G401.6 (cell line): ENCODE results near the gene CABS1.

ENCODE experiments used
- FAIRE-seq: peaks from 2 replicates; lab custom pipeline; 2012; peaks lifted over from hg19 to GRCh38; lab: Jason Lieb, UNC

The CABS1 gene

GRCh38 chr4:70334681-70335080, at the start of gene CABS1:
TSS of gene CABS1 (plus strand) at chr4:70334981. CDS start at chr4:70335040, 59 bp downstream.
- no peak for FAIRE-seq

DNA sequence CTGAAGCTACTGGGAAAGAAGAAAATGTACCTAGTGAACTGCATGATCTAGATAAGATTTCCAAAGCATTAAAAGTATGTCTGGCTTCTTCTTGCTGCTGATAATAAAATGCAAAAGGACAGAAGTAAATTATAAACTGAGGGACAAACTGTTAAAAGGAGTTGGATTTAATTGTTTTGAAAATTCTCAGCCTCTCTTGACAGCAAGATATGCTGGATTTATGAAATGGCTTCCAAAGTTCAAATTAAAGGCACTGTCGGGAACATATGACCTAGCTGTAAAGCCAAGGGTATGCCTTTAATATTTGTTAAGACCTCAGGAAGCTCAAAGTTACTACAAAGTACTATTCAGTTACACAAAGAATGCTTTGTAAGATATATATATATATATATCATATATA, 46.1 kb upstream of the CABS1 start:
- FAIRE-seq, result no peak

DNA sequence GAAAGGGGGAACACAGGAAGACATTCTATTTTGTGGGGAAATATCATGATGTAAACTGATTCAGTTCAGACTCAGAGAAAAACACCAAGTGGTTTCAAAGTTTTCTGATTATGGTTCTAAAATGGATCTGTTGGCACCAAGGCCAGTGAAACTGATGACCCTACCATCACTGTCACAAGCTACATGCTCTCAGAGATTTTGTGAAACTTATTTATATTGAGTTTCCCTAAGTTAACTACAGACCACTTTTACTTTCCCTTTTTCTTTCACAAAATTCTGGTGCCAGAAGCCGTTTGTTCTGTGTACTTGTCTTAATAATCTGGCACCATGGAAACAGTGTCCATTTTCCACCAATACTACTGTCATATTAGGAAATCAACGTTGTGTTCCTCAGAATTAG, 43.4 kb upstream of the CABS1 start:
- FAIRE-seq, result no peak

GRCh38 chr4:70297576-70297975, 37.2 kb upstream of the CABS1 start:
- FAIRE-seq, result no peak

DNA sequence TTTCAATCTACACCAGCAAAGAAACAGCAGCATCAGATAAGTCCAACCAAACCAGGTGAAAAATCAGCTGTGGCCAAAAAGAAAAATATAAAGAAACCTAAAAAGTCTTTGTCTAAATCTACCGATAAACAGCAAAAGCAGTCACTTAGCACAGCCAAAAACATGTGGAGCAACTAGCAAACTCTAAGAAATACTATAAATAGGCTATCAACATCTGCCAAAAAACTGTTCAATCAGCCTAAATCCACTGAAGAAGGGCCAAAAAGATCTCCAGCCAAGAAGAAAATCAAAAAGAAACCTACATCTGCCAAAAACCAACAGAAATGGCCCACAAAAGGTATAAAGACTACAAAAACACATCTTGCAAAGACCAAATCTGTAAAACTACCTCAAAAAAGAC, 36.7 kb upstream of the CABS1 start:
- FAIRE-seq, result no peak

GRCh38 chr4:70299643-70300042, 35.1 kb upstream of the CABS1 start:
- no peak for FAIRE-seq

DNA sequence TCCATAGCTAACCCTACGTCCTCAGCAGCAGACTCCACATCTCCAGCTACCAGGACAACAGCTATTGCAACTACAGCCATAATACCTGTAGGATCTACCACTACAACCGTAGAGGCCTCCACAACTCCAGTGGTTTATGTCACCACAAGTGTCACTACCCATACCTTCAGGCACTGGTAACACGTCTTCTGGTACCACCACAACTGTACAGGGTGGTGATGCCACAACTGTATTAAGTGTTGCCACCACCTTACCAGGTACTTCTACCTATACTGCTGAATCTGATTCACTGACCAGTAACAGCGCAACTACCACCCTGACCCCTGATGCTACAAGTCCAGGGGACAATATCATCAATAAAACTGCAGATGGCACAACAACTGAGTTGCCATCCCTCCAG, 34.6 kb upstream of the CABS1 start:
- FAIRE-seq, result no peak

GRCh38 chr4:70303090-70303489, 31.7 kb upstream of the CABS1 start:
- no peak for FAIRE-seq

DNA sequence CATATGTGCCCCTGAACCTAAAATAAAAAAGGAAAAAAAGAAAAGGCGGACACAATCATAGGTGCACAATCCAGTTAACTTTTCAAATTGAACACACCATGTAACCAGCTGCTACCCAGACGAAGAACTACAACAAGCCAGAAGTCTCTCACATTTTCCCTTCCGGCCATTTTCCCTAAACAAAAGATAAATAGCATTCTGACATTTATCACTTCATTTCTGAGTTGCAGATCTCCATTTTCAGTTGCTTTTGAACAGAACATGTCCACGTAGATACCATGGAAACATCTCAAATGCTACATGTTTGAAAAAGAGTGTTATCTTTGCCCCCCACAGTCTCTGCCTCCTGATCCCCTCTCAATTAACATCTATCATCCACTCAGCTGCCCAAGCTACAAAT, 29.2 kb upstream of the CABS1 start:
- no peak for FAIRE-seq

DNA sequence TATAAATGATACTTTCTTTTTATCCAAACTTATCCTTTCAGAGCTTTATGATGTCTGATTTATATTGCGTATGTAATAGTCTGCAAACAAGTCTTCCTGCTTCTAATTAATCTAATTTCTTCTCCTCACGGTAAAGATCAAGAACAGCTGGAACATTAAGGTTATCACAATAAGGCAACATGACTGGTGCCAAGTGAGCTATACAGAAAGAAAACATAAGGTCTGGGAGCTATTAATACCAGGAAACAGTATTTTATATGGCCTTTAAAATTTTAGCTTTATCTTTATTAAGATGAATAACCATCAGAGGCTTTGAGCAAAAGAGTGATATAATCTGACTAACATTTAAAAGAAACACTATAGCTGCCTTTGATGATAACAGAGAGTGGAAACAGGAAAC, 28.7 kb upstream of the CABS1 start:
- FAIRE-seq, result no peak

GRCh38 chr4:70313736-70314135, 21.0 kb upstream of the CABS1 start:
- FAIRE-seq, result no peak

DNA sequence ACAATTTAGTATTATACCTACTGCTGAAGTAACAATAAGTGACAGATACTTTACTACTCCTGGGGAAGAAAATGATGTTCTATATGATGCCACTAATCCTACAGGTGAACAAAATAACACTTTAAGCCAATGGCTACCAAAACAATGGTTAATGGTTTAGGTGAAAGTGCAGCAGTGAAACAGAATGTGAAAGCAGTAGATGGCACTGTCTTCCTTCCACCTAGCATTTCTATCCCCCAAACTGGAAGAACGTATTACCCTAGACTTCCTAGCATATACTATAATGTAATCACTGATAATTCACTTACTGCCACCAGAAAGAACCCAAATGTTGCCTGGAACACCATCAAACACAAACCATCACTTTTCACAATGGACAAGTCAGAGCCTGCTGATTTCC, 18.9 kb upstream of the CABS1 start:
- FAIRE-seq, result no peak

- FAIRE-seq, result no peak
Observed at GRCh38 chr4:70326052-70326451, 8.7 kb upstream of the CABS1 start.

- FAIRE-seq, result no peak
Observed at GRCh38 chr4:70336043-70336442, 1.3 kb downstream of the CABS1 start.

- no peak for FAIRE-seq
Observed at GRCh38 chr4:70337886-70338420, 3.2 kb downstream of the CABS1 start.

- FAIRE-seq, result no peak
Observed at GRCh38 chr4:70356185-70356584, 21.4 kb downstream of the CABS1 start.

GRCh38 chr4:70359115-70359661, 24.4 kb downstream of the CABS1 start:
- no peak for FAIRE-seq

DNA sequence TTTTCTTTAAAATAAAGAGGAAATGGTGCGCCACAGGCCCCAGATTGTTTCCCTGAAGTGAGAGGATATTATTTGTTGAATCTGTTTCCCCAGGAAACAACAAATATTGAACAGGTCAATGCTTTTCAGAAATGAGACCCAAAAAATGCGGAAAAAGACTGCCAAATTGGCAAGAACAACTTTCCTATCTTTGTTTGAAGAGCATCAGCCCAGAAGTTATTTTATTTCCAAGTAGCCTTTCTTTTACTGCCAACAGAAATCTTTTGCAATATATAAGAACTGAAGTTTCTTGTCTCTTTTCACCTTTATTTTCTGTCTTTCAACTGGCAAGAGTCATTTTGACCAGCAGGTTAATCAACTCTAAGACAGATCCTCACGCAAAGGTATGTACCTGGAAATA, 25.7 kb downstream of the CABS1 start, which contains the start of gene SMR3A:
Gene SMR3A, plus strand, starts transcription at position 301 of the 400 bp plus-strand sequence. CDS start 1,356 bp downstream, outside the sequence.
- no peak for FAIRE-seq

- FAIRE-seq, result no peak
Observed at GRCh38 chr4:70364002-70364401, 29.2 kb downstream of the CABS1 start.

- no peak for FAIRE-seq
Observed at GRCh38 chr4:70365479-70365878, 30.7 kb downstream of the CABS1 start.

DNA sequence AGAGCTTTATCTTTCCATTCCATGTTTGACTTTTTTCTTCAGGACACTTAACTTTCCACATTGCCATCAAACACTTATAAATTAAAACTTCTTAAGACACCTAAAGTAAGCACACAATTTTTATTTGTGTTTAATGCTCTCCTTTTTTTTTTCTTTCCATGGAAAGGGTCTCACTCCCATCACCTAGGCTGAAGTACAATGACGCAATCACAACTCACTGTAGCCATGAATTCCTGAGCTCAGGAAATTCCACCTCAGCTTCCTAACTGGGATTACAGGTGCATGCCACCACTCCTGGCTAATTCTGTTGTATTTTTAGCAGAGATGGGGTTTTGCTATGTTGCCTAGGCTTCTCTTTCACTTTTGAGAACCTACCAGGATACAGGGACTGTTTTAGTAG, 33.0 kb downstream of the CABS1 start:
- FAIRE-seq, result no peak

DNA sequence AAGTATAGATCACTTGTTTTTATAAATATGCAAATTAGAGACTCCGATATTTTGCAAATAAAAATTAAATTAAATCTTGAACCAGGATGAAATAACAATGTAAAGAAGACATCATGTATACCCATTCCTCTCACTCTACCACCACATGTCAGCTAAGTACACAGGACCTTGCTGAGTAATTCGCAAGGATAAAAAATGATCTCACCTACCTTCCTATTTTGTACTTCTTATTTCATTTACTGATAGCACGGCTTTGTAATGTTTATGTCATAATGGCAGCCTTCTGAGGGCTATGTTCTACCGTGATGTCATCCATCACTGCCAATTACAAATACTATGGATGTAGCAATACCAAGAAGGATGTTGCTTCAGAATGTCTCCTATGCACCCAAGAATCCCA, 37.2 kb downstream of the CABS1 start:
- no peak for FAIRE-seq

- FAIRE-seq, result no peak
Observed at GRCh38 chr4:70372760-70373159, 38.0 kb downstream of the CABS1 start.

DNA sequence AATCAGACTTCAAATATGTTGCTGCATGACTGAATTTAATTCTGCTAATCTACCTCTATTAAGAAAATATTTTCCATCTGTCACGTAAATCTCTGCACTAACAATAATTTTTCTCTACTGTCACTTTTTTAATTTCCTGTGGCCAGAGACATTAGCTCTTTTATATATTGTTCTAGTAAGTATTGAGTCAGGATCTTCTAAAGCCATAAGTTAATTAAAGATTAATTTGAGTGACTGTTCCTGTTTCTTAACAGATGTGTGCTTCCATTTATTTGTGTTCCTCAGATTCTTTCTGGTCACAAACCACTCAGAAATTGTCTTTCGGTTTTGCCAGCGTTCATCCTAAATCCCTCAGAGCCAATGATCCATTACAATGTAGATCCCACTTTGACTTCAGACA, 45.8 kb downstream of the CABS1 start:
- FAIRE-seq, result no peak

DNA sequence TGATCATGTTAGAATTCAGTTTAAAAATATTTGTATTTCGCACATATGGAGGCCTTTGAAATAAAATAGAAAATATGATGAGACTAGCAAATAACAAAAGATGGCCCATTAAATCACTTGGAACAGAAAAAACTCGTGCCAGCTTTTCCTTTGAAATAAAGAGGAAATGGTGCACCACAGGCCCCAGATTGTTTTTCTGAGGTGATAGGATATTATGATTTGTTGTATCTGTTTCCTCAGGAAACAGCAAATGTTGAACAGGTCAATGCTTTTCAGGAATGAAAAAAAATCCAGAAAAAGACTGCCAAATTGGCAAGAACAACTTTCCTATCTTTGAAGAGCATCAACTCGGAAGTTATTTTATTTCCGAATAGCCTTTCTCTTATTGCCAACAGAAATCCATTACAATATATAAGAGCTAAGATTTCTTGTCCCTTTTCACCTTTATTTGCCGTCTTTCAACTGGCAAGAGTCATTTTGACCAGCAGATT, 48.0 kb downstream of the CABS1 start, which contains the start of gene SMR3B:
Gene SMR3B, plus strand, starts transcription at position 441 of the 491 bp plus-strand sequence. CDS start 1,380 bp downstream, outside the sequence.
- FAIRE-seq, result no peak
